OCI-LY7 (cell line): ENCODE results near the gene ADPRHL1.

ENCODE experiments used
- EZH2phosphoT487 ChIP-seq: fragments of 200-600 bp; sonication (generic); IDR thresholded peaks from 2 replicates; pipeline ENCODE4 v1.6.1; 2018; ENCODE audit warnings: low read depth, borderline replicate concordance, mild to moderate bottlenecking, mixed run types, antibody characterized with exemption, low read length, moderate library complexity, mixed read lengths
- TF ChIP-seq, protein P1 (sequence below): fragments of 200-600 bp; sonication (generic); conservative IDR thresholded peaks from 2 replicates; pipeline ENCODE4 v1.5.1; 2014; ENCODE audit warnings: mild to moderate bottlenecking, antibody characterized with exemption, low read length, moderate library complexity, mixed read lengths

DNA sequence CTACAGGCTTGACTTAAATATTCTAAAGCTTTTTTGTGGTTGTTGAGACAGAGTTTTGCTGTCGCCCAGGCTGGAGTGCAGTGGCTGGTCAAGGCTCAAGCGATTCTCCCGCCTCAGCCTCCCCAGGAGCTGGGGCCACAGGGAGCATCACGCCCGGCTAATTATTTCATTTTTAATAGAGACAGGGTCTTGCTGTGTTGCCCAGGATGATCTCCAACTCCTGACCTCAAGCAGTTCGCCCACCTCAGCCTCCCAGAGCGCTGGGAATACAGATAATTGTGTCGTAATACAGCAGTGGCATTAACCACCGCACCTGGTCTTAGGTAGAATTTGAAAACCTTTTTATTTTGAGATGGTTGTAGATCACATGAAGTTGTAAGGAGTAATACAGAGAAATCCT lies 38.7 kb upstream of the ADPRHL1 start:
- TF ChIP-seq, protein P1, sequence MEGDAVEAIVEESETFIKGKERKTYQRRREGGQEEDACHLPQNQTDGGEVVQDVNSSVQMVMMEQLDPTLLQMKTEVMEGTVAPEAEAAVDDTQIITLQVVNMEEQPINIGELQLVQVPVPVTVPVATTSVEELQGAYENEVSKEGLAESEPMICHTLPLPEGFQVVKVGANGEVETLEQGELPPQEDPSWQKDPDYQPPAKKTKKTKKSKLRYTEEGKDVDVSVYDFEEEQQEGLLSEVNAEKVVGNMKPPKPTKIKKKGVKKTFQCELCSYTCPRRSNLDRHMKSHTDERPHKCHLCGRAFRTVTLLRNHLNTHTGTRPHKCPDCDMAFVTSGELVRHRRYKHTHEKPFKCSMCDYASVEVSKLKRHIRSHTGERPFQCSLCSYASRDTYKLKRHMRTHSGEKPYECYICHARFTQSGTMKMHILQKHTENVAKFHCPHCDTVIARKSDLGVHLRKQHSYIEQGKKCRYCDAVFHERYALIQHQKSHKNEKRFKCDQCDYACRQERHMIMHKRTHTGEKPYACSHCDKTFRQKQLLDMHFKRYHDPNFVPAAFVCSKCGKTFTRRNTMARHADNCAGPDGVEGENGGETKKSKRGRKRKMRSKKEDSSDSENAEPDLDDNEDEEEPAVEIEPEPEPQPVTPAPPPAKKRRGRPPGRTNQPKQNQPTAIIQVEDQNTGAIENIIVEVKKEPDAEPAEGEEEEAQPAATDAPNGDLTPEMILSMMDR: no peak
- no peak for TF ChIP-seq EZH2phosphoT487
